Head of caudate nucleus (tissue), 42 donors: ENCODE data around the gene NLE1.
"Not testable (repeated sequence)": the region's sequence is repeated elsewhere in the genome, so short reads cannot be mapped to it uniquely, and the experiment has no call there.

Source experiments
- DNase-seq, 42 donors: peaks; one replicate each; pipeline versions ENCODE4 v3.0.0 to v3.0.0-alpha.2; 2020 to 2021; ENCODE audit warnings: mixed read lengths in 7 of 42
- intact Hi-C: fragments of 100-400 bp; cut with DNase I; formaldehyde crosslinking; loops from one replicate; pipeline ENCODE4 v1.15.0; 2022

The NLE1 gene

DNA sequence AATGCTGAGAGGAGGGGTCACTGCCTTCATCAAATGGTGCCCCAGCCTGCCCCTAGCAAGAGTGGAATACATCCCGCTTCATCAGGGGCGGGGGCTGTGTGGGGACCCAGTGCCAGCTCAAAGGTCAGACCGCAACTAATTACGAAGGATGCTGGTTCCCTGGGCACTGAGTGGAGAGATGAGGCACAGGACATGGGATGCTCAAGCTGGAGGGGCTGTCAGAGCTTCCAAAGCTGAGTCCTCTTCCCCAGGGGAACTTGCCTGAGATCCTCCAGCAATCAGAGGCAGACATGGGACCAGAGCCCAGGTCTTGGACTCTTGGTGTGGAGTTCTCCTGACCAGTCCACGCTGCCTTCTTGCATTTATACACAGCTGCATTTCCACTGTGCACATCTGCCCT lies 24.4 kb upstream of the NLE1 start:
- intact Hi-C loops: no loop called here
- DNase-seq: no peak

DNA sequence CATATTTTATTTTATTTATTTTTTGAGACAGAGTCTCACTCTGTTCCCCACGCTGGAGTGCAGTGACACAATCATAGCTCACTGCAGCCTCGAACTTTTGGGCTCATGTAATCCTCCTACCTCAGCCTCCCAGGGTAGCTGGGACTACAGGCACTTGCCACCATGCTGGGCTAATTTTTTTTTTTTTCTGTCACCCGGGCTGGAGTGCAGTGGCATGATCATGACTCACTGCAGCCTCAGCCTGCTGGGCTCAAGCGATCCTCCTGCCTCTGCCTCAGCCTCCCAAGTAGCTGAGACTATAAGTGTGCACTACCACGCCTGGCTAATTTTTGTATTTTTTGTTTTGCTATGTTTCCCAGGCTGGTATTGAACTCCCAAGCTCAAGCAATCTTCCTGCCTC lies 22.6 kb upstream of the NLE1 start:
- intact Hi-C loops: no loop called here
- DNase-seq: no peak

DNA sequence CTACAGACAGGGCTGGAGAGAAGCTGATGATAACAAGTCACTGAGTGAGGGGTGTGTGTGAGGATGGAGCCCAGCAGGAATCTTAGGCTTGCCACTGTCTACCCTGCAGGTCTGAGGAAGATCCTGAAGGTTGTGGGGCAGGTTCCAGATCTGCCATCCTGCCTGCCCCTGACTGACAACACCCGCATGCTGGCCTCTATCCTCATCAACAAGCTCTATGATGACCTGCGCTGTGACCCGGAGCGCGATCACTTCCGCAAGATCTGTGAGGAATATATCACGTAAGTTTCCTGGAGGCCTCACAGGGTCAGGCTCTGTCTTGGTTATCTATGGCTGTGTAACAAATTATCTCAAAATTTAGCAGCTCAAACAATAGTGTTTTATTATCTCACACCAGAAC lies 21.8 kb upstream of the NLE1 start:
- intact Hi-C loops: no loop called here

DNA sequence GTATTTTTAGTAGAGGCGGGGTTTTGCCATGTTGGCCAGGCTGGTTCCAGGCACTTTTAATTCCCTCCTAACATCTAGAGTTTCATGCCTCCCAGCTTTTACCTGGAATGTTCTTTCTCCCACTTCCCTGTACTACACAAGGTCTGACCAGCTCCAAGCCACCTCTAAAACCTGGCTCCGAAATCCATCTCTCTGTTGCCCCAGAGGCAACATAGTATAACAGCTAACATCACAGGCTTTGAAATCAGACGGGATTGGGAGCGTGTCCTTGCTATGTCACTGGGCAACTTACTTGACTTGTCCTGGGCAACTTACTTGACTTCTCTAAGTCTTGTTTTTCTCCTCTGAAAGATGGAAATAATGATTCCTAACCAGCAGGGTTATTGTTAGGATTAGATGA lies 20.7 kb upstream of the NLE1 start:
- intact Hi-C loops: no loop called here
- DNase-seq: no peak

More for the DNA sequence above, 21.8 kb upstream of the NLE1 start:
- no peak for DNase-seq

DNA sequence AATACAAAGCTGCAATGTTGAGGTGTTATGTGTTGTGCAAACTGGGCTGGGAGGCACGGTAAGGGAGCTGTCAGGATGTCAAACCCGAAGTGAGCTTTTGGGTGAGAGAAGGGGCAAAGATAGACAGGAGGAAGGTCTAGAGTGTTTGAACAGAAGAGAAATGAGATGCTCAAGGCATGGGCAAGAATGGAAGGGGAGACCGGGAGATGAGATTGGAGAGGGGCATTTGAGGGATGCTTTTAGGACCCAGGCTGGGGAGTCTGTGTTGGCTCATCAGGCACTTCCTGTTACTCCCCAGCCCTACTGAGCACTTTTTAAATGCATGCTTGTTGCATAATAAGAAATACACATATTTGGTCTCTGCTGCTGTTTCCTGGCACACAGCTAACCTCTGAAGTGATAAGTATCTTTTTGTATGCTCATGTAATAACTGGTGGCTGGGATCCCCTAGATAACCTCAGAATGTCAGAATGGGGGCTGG lies 19.2 kb upstream of the NLE1 start:
- intact Hi-C loops: no loop called here
- DNase-seq: no peak

DNA sequence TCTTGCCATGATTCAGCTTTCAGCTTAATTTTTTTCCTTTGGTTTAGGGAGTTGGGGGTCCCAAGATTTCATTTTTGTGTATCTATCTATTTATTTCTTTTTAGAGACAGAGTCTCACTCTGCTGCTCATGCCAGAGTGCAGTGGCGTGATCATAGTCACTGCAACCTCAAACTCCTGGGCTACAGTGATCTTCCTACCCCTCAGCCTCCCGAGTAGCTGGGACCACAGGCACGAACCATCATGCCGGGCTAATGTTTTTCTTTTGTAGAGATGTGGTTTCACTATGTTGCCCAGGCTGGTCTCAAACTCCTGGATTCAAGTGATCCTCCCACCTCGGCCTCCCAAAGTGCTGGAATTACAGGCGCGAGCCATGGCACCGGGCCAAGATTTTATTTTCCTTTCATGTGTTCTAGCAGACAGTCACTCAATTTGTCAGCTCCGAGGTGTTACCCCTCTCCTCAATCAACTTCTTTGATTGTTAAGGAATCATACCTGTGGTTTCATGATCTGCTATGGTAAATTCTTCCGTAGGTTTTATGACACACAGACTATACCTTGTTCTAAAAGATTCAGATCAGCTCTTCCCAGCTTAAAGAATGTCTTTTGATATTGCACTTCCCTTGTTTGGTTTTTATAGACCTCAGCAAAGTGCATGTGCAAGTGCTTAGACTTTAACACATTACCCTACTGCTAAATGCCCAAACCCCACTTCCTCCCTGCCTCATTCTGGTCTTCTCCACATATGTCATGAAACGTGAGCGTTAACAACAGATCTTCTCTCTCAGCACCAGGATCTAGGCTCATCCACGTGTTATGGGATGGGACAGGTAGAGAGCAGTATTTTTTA lies 18.5 kb upstream of the NLE1 start:
- DNase-seq: no peak
- intact Hi-C loops: no loop called here

DNA sequence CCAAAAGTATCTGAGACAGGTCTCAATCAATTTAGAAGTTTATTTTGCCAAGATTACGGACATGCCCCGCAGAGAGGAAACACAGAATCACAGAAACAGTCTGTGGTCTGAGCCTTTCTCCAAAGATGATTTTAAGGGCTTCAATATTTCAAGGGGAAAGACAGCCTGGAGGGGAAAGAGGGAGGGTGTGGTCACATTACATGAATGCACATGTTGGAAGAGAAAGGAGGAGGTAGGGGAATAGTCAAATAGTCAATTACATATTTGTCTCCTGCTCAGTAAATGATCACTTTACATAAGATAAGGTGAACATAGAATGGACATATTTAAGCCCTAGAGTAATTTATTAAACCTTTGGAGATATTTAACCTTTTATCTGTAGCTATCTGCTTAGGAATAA lies 17.8 kb upstream of the NLE1 start:
- intact Hi-C loops: no loop called here

DNA sequence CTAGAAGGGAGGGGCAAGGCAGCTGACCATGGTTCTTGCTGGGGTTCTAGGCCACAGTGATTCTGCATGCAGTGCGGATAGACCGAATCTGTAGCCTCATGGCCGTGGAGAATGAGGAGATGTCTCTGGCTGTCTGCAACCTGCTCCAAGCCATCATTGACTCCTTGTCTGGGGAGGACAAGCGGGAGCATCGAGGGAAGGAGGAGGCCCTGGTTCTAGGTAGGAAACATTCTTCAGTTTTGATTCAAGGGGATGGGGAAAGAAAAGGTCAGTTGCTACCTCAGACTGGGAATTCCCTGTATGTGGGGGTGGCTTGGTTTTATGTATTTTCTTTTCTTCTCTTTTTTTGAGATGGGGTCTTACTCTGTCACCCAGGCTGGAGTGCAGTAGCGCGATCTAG lies 13.1 kb upstream of the NLE1 start:
- no peak for DNase-seq

More for the DNA sequence above, 17.8 kb upstream of the NLE1 start:
- no peak for DNase-seq

DNA sequence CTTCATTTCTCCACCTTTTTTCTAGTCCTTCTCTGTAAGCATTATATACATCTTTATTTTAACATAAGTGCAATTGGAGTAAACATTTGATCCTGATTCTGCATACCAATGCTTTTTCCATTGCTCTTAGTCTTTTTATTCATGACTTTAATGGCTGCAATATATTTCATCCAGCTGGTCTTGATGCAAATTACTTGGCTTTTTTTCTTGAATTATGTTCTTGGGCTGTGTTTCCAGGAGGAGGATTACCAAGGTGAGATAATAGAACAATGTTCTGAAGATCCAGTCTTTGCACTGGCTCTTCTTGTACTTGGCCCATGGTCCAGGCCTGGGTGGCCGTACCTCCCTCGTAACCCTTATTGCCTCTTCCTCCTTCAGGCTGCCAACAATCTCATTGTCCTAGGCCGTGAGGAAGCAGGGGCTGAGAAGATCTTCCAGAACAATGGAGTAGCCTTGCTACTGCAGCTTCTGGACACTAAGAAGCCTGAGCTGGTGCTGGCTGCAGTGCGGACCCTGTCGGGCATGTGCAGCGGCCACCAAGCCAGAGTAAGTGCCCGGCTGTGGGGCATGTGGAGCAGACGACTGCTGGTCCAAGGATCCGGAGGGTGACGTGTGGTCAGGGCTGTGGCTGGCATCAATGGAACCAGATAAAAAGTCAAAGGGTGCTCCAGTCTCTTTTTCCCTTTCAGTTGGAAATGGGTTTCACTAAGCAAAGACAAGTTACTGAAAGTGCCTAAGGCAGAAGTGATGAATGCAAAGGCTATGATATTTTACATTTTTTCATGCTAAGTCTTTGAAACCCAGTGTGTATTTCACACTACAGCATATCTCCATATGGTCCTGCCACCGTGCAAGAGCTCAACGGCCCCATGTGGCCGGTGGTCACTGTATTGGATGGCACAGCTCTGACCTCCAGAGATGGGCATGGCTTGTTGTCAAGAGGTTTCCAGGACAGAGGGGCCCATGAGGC lies 12.4 kb upstream of the NLE1 start:
- no peak for DNase-seq
- intact Hi-C loops: no loop called here

More for the DNA sequence above, 13.1 kb upstream of the NLE1 start:
- intact Hi-C loops: no loop called here

DNA sequence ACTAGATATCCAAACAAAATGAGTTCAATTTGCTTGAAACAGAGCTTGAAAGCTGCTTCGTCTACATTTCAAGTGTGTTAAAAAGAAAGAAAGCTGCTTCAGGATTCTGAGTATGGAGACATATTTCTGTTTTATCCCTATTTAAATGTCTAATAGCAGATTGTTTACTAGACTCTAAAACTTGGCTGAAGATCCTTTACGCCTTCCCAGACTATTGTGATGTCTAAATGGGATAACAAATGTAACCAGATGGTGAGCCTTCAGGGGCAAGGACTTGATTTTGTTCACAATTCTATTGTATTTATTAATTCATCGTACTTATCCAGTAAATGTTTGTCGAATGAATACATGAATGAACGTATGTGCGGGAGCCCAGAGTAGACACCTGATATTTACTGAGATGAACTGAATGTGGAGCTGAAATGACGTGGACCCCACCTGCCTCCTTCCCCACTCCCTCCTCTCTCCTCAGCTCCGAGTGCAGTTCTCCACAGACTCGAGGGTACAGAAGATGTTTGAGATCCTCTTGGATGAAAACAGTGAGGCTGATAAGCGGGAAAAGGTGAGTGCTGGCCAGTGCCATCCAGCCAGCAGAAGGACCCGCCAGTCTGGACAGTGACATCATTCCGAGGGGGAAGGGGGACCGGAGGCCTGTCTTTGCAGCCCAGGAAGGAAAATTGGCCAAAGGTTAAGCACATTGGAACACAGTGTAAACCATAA lies 10.5 kb upstream of the NLE1 start:
- no peak for DNase-seq
- intact Hi-C loops: no loop called here

DNA sequence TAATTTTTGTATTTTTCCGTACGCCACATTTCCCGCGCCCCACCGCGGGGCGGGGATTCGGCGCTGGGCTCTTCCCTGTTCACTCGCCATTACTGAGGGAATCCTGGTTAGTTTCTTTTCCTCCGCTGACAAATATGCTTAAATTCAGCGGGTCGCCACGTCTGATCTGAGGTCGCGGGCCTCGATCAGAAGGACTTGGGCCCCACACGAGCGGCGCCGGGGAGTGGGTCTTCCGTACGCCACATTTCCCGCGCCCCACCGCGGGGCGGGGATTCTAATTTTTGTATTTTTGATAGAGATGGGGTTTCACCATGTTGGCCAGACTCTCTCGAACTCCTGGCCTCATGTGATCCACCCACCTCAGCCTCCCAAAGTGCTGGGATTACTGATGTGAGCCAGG lies 9.0 kb upstream of the NLE1 start:
- intact Hi-C loops: not testable (repeated sequence)

DNA sequence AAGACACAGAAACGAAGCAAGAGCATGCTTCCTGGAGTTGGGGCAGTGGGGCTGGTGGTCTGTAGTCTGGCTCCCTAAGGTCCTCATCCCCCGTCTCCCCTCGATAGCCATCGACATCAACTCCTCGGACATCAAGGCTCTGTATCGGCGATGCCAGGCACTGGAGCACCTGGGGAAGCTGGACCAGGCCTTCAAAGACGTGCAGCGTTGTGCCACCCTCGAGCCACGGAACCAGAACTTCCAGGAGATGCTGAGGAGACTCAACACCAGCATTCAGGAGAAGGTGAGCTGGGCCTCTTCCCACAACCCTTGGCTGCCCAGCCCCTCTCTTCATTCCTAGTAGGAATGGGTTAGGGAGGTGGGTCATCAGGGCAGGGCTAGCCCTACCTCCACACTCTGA lies 7.8 kb upstream of the NLE1 start:
- intact Hi-C loops: no loop called here
- no peak for DNase-seq

More for the DNA sequence above, 9.0 kb upstream of the NLE1 start:
- not testable (repeated sequence) for DNase-seq

DNA sequence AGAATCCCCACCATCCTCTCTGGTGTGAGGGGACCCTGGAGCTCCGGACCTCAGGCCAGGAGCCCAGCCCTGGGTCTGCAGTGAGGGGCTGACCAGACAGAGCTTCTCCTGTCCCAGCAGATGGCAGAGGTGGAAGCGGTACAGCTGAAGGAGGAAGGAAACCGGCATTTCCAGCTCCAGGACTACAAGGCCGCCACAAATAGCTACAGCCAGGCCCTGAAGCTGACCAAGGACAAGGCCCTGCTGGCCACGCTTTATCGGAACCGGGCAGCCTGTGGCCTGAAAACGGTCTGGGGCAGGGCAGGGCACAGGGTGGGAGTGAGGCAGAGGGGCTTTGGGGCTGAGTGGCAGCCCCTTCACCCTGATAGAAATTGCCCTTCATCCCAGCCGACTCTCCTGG lies 6.0 kb upstream of the NLE1 start:
- intact Hi-C loops: no loop called here
- no peak for DNase-seq

DNA sequence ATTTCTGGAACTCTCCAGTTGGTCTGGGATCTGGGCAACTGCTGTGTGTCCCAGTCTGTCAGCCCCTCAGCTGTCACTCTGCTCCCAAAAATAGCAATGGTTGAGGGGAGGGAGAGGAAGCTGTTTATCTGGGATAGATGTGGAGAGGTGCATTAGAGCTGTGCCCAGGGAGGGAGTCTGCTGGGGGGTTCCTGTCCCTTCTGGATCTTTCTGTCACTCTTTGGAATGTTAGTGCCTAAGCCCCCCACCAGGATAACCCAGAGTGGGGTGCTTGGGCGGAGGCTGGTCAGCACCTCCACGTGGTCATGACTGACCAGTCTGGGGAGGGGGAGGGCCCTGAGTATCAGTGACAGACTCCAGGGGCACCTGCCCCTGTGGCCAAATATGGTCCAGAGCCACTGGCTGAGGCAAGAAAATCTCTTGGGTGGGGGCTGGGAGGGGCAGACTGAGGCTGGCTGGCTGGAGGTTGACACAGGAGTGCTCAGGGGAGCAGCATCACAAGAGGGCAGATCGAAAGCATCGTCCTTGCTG lies 5.3 kb upstream of the NLE1 start, which contains the start of gene UNC45B:
TSS of gene UNC45B (plus strand) at position 443 of the 531 bp plus-strand sequence. CDS start 447 bp downstream, outside the sequence.
- DNase-seq: no peak
- intact Hi-C loops: no loop called here

DNA sequence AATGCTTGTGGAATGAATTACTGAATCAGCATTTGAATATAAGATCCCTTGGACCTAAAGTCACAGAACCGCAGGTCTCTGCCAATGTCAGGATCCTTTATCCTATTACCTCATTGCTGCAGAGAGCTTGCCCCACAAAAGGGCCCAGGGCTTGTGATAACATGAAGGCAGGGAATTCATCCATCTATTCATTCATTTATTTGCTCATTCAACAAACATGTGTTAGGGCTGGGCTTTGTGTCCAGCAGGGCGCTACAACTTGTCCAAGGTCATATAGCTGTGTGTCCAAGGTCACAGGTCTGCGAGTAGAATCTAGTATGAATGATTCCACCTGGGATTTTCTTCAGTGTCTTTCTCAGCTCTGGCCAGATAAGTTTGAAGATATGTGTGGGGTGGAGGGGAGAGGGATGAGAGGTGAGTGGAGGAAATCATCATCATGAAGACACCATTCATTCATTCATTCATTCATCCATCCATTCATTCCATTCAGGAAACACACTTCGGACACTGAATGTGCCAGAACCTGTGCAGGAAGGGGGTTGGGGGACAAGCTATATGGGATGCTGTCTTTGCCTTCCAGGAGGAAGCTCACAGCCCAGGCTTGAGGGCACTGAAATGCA lies 4.2 kb upstream of the NLE1 start:
- intact Hi-C loops: no loop called here
- no peak for DNase-seq

DNA sequence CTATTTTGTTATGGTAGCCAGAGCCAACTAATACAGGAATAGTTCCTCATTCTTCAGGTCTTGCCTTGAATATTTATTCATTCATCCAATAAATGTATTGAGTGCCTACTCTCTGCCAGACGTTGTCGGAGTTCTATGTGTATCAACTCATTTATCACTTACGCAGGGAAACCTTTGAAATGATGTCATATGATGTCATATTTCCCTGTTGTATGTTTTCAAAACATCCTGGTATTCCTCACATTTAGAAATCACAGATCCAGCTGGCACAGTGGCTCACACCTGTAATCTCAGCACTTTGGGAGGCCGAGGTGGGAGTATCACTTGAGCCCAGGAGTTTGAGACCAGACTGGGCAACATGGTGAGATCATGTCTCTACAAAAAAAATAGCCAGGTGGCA lies 2.7 kb upstream of the NLE1 start:
- DNase-seq: no peak
- intact Hi-C loops: no loop called here

DNA sequence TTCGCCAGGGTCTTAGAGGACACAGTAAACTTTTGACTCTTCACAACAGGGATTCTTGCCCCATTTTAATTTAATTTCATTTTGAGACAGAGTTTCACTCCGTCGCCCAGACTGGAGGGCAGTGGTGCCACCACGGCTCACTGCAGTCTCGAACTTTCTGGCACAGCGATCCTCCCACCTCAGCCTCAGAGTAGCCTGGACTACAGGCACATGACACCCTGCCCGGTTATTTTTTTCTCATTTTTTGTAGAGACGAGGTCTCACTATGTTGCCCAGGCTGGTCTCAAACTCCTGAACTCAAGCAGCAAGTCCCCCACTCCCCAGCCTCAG lies 329 bp upstream of the NLE1 start:
- DNase-seq: no peak
- intact Hi-C loops: no loop called here

DNA sequence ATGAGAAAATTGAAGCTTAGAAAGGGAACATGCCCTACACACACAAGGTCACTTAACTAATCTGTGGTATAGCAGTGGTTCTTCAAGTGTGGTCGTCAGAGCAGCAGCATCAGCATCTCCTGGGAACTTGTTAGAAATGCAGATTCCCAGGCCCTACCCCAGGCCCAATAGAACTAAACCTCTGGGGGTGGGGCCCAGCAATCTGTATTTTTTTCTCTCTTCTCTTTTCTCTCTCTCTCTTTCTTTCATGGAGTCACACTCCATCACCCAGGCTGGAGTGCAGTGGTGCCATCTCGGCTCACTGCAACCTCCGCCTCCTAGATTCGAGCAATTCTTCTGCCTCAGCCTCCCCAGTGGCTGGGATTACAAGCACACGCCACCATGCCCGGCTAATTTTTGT lies 3.9 kb downstream of the NLE1 start:
- intact Hi-C loops: no loop called here

DNA sequence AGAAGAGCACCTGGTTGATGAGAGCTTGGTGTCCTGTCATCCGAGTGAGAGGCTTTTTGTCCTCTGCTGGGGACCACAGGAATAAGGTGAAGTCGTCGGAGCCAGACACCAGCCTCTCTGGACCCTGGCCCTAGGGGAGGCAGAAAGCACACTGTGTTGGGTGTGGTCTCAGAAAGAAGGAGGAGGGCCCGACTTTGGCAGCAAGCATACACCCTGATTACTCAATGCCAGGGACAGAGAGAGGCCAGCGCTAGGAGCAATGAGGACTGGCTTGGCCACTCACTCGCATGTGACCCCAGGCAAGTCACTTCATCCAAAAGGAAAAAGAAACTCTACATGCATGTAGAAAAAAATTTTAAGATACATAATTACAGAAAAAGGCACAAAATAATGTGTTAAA lies 6.8 kb downstream of the NLE1 start:
- no peak for DNase-seq
- intact Hi-C loops: no loop called here

More for the DNA sequence above, 3.9 kb downstream of the NLE1 start:
- DNase-seq: no peak
